Fibroblast of lung (primary cell): Measurements from ENCODE around the gene SCYL1. TPM values are rescaled to one million over a fixed set of nuclear protein-coding genes. Genes with fewer than 3 reads are reported as not detected.

ENCODE experiments used
- DNase-seq, 2 donors: peaks; one replicate each; pipeline versions ENCODE4 v3.0.0 to v3.0.0-alpha.2; 2010; ENCODE audit warnings: low read depth in 2 of 2
- H2AFZ ChIP-seq: 2 replicates; pipeline ENCODE4 v1.5.1; 2012; ENCODE audit warnings: low read length, control low read depth, inconsistent platforms
- H3K27ac ChIP-seq: 2 replicates; pipeline ENCODE4 v1.5.1; 2011; ENCODE audit warnings: low read length, control low read depth; ENCODE audit not compliant: insufficient read depth
- H3K27me3 ChIP-seq: 2 replicates; pipeline ENCODE4 v1.5.1; 2011; ENCODE audit warnings: mild to moderate bottlenecking, low read length; ENCODE audit not compliant: control insufficient read depth, insufficient read depth
- H3K36me3 ChIP-seq: 2 replicates; pipeline ENCODE4 v1.5.1; 2011; ENCODE audit warnings: low read length; ENCODE audit not compliant: control insufficient read depth, insufficient read depth
- H3K4me1 ChIP-seq: 2 replicates; pipeline ENCODE4 v1.5.1; 2011; ENCODE audit warnings: low read length; ENCODE audit not compliant: control insufficient read depth, insufficient read depth; ENCODE audit errors: extremely low read depth
- H3K4me2 ChIP-seq: 2 replicates; pipeline ENCODE4 v1.5.1; 2011; ENCODE audit warnings: low read length, control low read depth; ENCODE audit not compliant: insufficient read depth; ENCODE audit errors: extremely low read depth
- H3K4me3 ChIP-seq, 4 experiments: fragments of 200-600 bp in 1 of 4; sonication (generic) in 1 of 4; replicated peaks in 1 of 4; 2 replicates each; pipeline ENCODE4 v1.5.1; 2011 to 2016; ENCODE audit warnings: low read length in 4 of 4, low read depth in 3 of 4, mild to moderate bottlenecking in 3 of 4, control low read depth in 2 of 4, inconsistent platforms in 1 of 4, mixed read lengths in 1 of 4; ENCODE audit not compliant: insufficient read depth in 1 of 4; ENCODE audit errors: control extremely low read depth in 1 of 4
- H3K79me2 ChIP-seq: 2 replicates; pipeline ENCODE4 v1.5.1; 2012; ENCODE audit warnings: mild to moderate bottlenecking, low read length, inconsistent platforms; ENCODE audit not compliant: control insufficient read depth, insufficient read depth
- H3K9ac ChIP-seq: 2 replicates; pipeline ENCODE4 v1.5.1; 2011; ENCODE audit warnings: mild to moderate bottlenecking, low read length, control low read depth; ENCODE audit not compliant: insufficient read depth
- H3K9me3 ChIP-seq: 2 replicates; pipeline ENCODE4 v1.5.1; 2012; ENCODE audit warnings: low read depth, low read length; ENCODE audit not compliant: control insufficient read depth, insufficient read depth
- H4K20me1 ChIP-seq: 2 replicates; pipeline ENCODE4 v1.5.1; 2011; ENCODE audit warnings: low read length; ENCODE audit not compliant: control insufficient read depth, insufficient read depth; ENCODE audit errors: extremely low read depth
- CTCF ChIP-seq, 2 donors: IDR thresholded peaks in 1 of 2; conservative IDR thresholded peaks in 1 of 2; 1 replicate in 1 of 2; 2 replicates in 1 of 2; pipeline ENCODE4 v1.5.1; 2011 to 2012; ENCODE audit warnings: low read length in 2 of 2, control low read depth in 1 of 2, inconsistent platforms in 1 of 2, low read depth in 1 of 2, mild to moderate bottlenecking in 1 of 2
- EZH2 ChIP-seq: IDR thresholded peaks from 2 replicates; pipeline ENCODE4 v1.5.1; 2012; ENCODE audit warnings: low read length, control low read depth, mild to moderate bottlenecking; ENCODE audit errors: missing control alignments
- polyA plus RNA-seq, 2 donors: library from polyadenylated mRNA; depleted of rRNA in 1 of 2; stranded (reverse) in 1 of 2; unstranded in 1 of 2; fragments of >200 nt; gene quantifications; 2 replicates each; pipeline ENCODE4 v1.2.1, GENCODE V29; 2011 to 2012; ENCODE audit warnings: missing spikeins in 1 of 2
- total RNA-seq: library from RNA; depleted of rRNA; stranded (reverse); fragments of >200 nt; gene quantifications from 2 replicates; pipeline ENCODE4 v1.2.1, GENCODE V29; 2014

Gene SCYL1
- total and polyA plus RNA-seq, 2 donors (not counting 1 experiment from before 2014, with no cell fraction given), result 58.2 to 84.6 TPM

GRCh38 chr11:65539744-65540289, 14.9 kb downstream of the SCYL1 start:
- H3K4me1 ChIP-seq, result peaks cover 8% of the 10 kb centered on the region
- DNase-seq, result no peak
- H2AFZ ChIP-seq, result no peak overlapping the region
- no peaks in the 10 kb centered on the region for H3K9me3 ChIP-seq
- H3K27ac ChIP-seq, result peak overlapping the region; percentile 59
- peaks cover 36% of the 10 kb centered on the region for H3K36me3 ChIP-seq
- no peaks in the 10 kb centered on the region for H3K79me2 ChIP-seq
- no peaks in the 10 kb centered on the region for H4K20me1 ChIP-seq
- peak overlapping the region; percentile 30 for H3K9ac ChIP-seq
- peak overlapping the region; percentile 85 for H3K4me2 ChIP-seq
- peak overlapping the region; percentile 31 to 54 (median 46) for H3K4me3 ChIP-seq
- TF ChIP-seq EZH2 (no peak), CTCF (conservative IDR thresholded peaks at IDR 0.05 in 1 of 2, IDR thresholded peaks at IDR 0.05 in 1 of 2; ENCODE audit: low read depth in 1 of 2, low read length in 2 of 2) (no peak)
- no peaks in the 10 kb centered on the region for H3K27me3 ChIP-seq

- no peaks in the 10 kb centered on the region for H3K79me2 ChIP-seq
- peaks cover 8% of the 10 kb centered on the region for H3K4me1 ChIP-seq
- peak overlapping the region; percentile 59 for H3K27ac ChIP-seq
- TF ChIP-seq CTCF (conservative IDR thresholded peaks at IDR 0.05 in 1 of 2, IDR thresholded peaks at IDR 0.05 in 1 of 2; ENCODE audit: low read depth in 1 of 2, low read length in 2 of 2) (peak; percentile 72 to 85), EZH2 (no peak)
- no peaks in the 10 kb centered on the region for H4K20me1 ChIP-seq
- H3K36me3 ChIP-seq, result peaks cover 35% of the 10 kb centered on the region
- no peaks in the 10 kb centered on the region for H3K9me3 ChIP-seq
- peak overlapping the region; percentile 31 to 54 (median 46) for H3K4me3 ChIP-seq
- H3K4me2 ChIP-seq, result peak overlapping the region; percentile 85
- peak; percentile 85 to 89 for DNase-seq
- peak overlapping the region; percentile 65 for H2AFZ ChIP-seq
- H3K27me3 ChIP-seq, result no peaks in the 10 kb centered on the region
- no peak overlapping the region for H3K9ac ChIP-seq
Measured at GRCh38 chr11:65540290-65541092, 15.6 kb downstream of the SCYL1 start.

GRCh38 chr11:65541093-65541982, 16.5 kb downstream of the SCYL1 start:
- TF ChIP-seq CTCF (conservative IDR thresholded peaks at IDR 0.05 in 1 of 2, IDR thresholded peaks at IDR 0.05 in 1 of 2; ENCODE audit: low read depth in 1 of 2, low read length in 2 of 2), result no peak
- TF ChIP-seq EZH2, result no peak
- DNase-seq, result no peak
- Histone ChIP-seq H3K4me1 (peaks cover 8% of the 10 kb centered on the region), H2AFZ (no peak overlapping the region), H3K4me3 (peak overlapping the region; percentile 8 to 54 (median 29)), H3K27me3 (no peaks in the 10 kb centered on the region), H3K79me2 (no peaks in the 10 kb centered on the region), H3K9ac (no peak overlapping the region), H4K20me1 (no peaks in the 10 kb centered on the region), H3K36me3 (peaks cover 33% of the 10 kb centered on the region), H3K27ac (peak overlapping the region; percentile 30), H3K9me3 (no peaks in the 10 kb centered on the region), H3K4me2 (peak overlapping the region; percentile 65)
